A549 (cell line): ENCODE measurements around the gene TTC19. TPM values are rescaled to one million over a fixed set of nuclear protein-coding genes. Genes with fewer than 3 reads are reported as not detected.

Experiments used
- ATAC-seq, 2 experiments: fragments of 200-7000 bp in 1 of 2; fragments of >200 bp in 1 of 2; cut with Nextera tagmentation in 1 of 2; cut with Tn5 transposase in 1 of 2; 3 replicates each; pipeline versions ENCODE4 v1.8.0 to v1.9.1; 2018 to 2020; ENCODE audit warnings: mild to moderate bottlenecking in 1 of 2, moderate library complexity in 1 of 2
- CTCF ChIA-PET: fragments of 300-600 bp; sonication (Branson Sonifier 250); formaldehyde crosslinking; extraction: SDS; loops from one replicate; lab custom pipeline; 2021; ENCODE audit warnings: antibody characterized with exemption, inconsistent platforms; lab: Yijun Ruan, JAX
- POLR2A ChIA-PET: fragments of 350-600 bp; formaldehyde crosslinking; extraction: SDS; loops from one replicate; lab custom pipeline; 2021; ENCODE audit warnings: antibody characterized with exemption, inconsistent platforms; lab: Yijun Ruan, JAX
- DNase-seq, 2 experiments: peaks; one replicate each; pipeline versions ENCODE4 v3.0.0 to v3.0.0-alpha.2; 2011 to 2016; ENCODE audit warnings: low read depth in 1 of 2, low spot score in 1 of 2
- FAIRE-seq: peaks from 2 replicates; lab custom pipeline; 2011; peaks lifted over from hg19 to GRCh38; lab: Jason Lieb, UNC
- H3K27ac ChIP-seq, 2 experiments: fragments of >200 bp; sonication (Bioruptor Twin); formaldehyde crosslinking; 3 replicates each; pipeline ENCODE4 v1.5.1; 2016 to 2017
- H3K4me1 ChIP-seq: fragments of >200 bp; sonication (Bioruptor Twin); formaldehyde crosslinking; 3 replicates; pipeline ENCODE4 v1.6.1; 2016
- H3K4me2 ChIP-seq: fragments of >200 bp; sonication (Bioruptor Twin); formaldehyde crosslinking; 3 replicates; pipeline ENCODE4 v1.6.1; 2016
- H3K4me3 ChIP-seq: fragments of >200 bp; sonication (Bioruptor Twin); formaldehyde crosslinking; 3 replicates; pipeline ENCODE4 v1.5.1; 2016
- H3K9me3 ChIP-seq: fragments of >200 bp; sonication (Bioruptor Twin); formaldehyde crosslinking; 3 replicates; pipeline ENCODE4 v1.6.1; 2016
- ATOH8 ChIP-seq: fragments of 250-450 bp; sonication (Bioruptor Pico); IDR thresholded peaks from 2 replicates; pipeline ENCODE4 v1.5.0; 2020; ENCODE audit warnings: low read depth, mild to moderate bottlenecking, moderate library complexity
- BHLHE40 ChIP-seq: IDR thresholded peaks from 2 replicates; pipeline ENCODE4 v1.6.1; 2012; ENCODE audit warnings: low read depth, low read length, inconsistent platforms
- CEBPB ChIP-seq, 2 experiments: fragments of >200 bp in 1 of 2; sonication (Bioruptor Twin) in 1 of 2; formaldehyde crosslinking in 1 of 2; IDR thresholded peaks; 2 replicates each; pipeline ENCODE4 v1.6.1; 2012 to 2016
- CHD2 ChIP-seq: fragments of 150-350 bp; IDR thresholded peaks from 2 replicates; pipeline ENCODE4 v1.6.1; 2014; ENCODE audit warnings: low read length; ENCODE audit not compliant: partially characterized antibody
- EHMT2 ChIP-seq: fragments of 200-600 bp; sonication (generic); IDR thresholded peaks from 2 replicates; pipeline ENCODE4 v1.6.1; 2016; ENCODE audit warnings: antibody characterized with exemption, low read depth, mild to moderate bottlenecking, moderate library complexity
- ESRRA ChIP-seq: fragments of 150-350 bp; IDR thresholded peaks from 2 replicates; pipeline ENCODE4 v1.6.1; 2014; ENCODE audit warnings: mild to moderate bottlenecking, low read length, borderline replicate concordance
- FOSB ChIP-seq: fragments of 250-450 bp; sonication (Bioruptor Pico); IDR thresholded peaks from 2 replicates; pipeline ENCODE4 v1.5.0; 2020; ENCODE audit warnings: mild to moderate bottlenecking, moderate library complexity
- FOSL2 ChIP-seq, 2 experiments: fragments of 450-650 bp in 1 of 2; fragments of >200 bp in 1 of 2; sonication (Bioruptor Twin) in 1 of 2; formaldehyde crosslinking; IDR thresholded peaks; 2 replicates each; pipeline versions ENCODE4 v1.5.0 to v1.6.1; 2016 to 2020; ENCODE audit warnings: mild to moderate bottlenecking in 1 of 2, moderate library complexity in 1 of 2
- FOXS1 ChIP-seq: fragments of 250-450 bp; sonication (Bioruptor Pico); IDR thresholded peaks from 2 replicates; pipeline ENCODE4 v1.5.0; 2020; ENCODE audit warnings: mild to moderate bottlenecking, moderate library complexity
- HES2 ChIP-seq: fragments of >200 bp; sonication (Bioruptor Twin); formaldehyde crosslinking; IDR thresholded peaks from 2 replicates; pipeline ENCODE4 v1.6.1; 2016
- HEYL ChIP-seq: fragments of 250-450 bp; sonication (Bioruptor Pico); IDR thresholded peaks from 2 replicates; pipeline ENCODE4 v1.8.0; 2021; ENCODE audit warnings: mild to moderate bottlenecking, moderate library complexity
- HOXB13 ChIP-seq: fragments of 250-450 bp; sonication (Bioruptor Pico); IDR thresholded peaks from 2 replicates; pipeline ENCODE4 v1.5.0; 2020; ENCODE audit warnings: low read depth, mild to moderate bottlenecking, moderate library complexity
- HOXB5 ChIP-seq: fragments of 250-450 bp; sonication (Bioruptor Pico); IDR thresholded peaks from 2 replicates; pipeline ENCODE4 v1.5.0; 2020; ENCODE audit warnings: mild to moderate bottlenecking, moderate library complexity
- KDM1A ChIP-seq: fragments of 200-600 bp; sonication (generic); IDR thresholded peaks from 2 replicates; pipeline ENCODE4 v1.6.1; 2016; ENCODE audit warnings: low read depth, mild to moderate bottlenecking
- NFE2L2 ChIP-seq: fragments of 150-350 bp; conservative IDR thresholded peaks from 2 replicates; pipeline ENCODE4 v1.6.1; 2014; ENCODE audit warnings: low read length
- NPAS2 ChIP-seq: fragments of 250-450 bp; sonication (Bioruptor Pico); IDR thresholded peaks from 2 replicates; pipeline ENCODE4 v1.8.0; 2022; ENCODE audit warnings: mild to moderate bottlenecking, moderate library complexity, borderline replicate concordance
- NR3C1 ChIP-seq: fragments of >200 bp; sonication (Bioruptor Twin); formaldehyde crosslinking; IDR thresholded peaks from 3 replicates; pipeline ENCODE4 v1.6.1; 2017
- PBX3 ChIP-seq: IDR thresholded peaks from 2 replicates; pipeline ENCODE4 v1.6.1; 2012
- PHF8 ChIP-seq: fragments of 200-600 bp; sonication (generic); IDR thresholded peaks from 2 replicates; pipeline ENCODE4 v1.6.1; 2016; ENCODE audit warnings: low read depth, mild to moderate bottlenecking, antibody characterized with exemption, moderate library complexity, borderline replicate concordance
- POLR2A ChIP-seq: IDR thresholded peaks from 2 replicates; pipeline ENCODE4 v1.6.1; 2012; ENCODE audit warnings: mild to moderate bottlenecking, low read length
- RCOR1 ChIP-seq: fragments of 150-350 bp; IDR thresholded peaks from 2 replicates; pipeline ENCODE4 v1.6.1; 2014; ENCODE audit warnings: antibody characterized with exemption, low read length, low read depth
- RFX5 ChIP-seq: fragments of 450-650 bp; IDR thresholded peaks from 2 replicates; pipeline ENCODE4 v1.7.1; 2014; ENCODE audit warnings: antibody characterized with exemption, mild to moderate bottlenecking, moderate library complexity
- RNF2 ChIP-seq: fragments of 200-600 bp; sonication (generic); IDR thresholded peaks from 2 replicates; pipeline ENCODE4 v1.6.1; 2016; ENCODE audit warnings: low read depth, mild to moderate bottlenecking, antibody characterized with exemption, moderate library complexity, borderline replicate concordance
- SREBF2 ChIP-seq: fragments of 450-650 bp; IDR thresholded peaks from 2 replicates; pipeline ENCODE4 v1.6.1; 2014; ENCODE audit warnings: mild to moderate bottlenecking, moderate library complexity
- TP53 ChIP-seq: fragments of 250-450 bp; sonication (Bioruptor Pico); IDR thresholded peaks from 2 replicates; pipeline ENCODE4 v1.5.0; 2021; ENCODE audit warnings: mild to moderate bottlenecking, moderate library complexity
- ZC3H11A ChIP-seq: fragments of 450-650 bp; IDR thresholded peaks from 2 replicates; pipeline ENCODE4 v1.6.1; 2014; ENCODE audit warnings: antibody characterized with exemption, mild to moderate bottlenecking
- WGBS: methylation state at CpG from one replicate; pipeline ENCODE4 v1.1.6; 2017; ENCODE audit errors: missing lambda C conversion rate; 5-methylcytosine and 5-hydroxymethylcytosine counted together
- polyA plus RNA-seq, 4 experiments: library from polyadenylated mRNA; depleted of rRNA in 3 of 4; stranded (reverse); fragments of >200 nt; fragmentation: RNase III in 1 of 4; extraction: RNeasy Plus Mini Kit Qiagen cat#74134 plus additional on column Dnase treatment in 1 of 4; gene quantifications; 2 replicates in 3 of 4; 3 replicates in 1 of 4; pipeline ENCODE4 v1.2.3, GENCODE V29; 2011 to 2017

The TTC19 gene
- polyA plus RNA-seq, 2 of the 4 experiments (the other 2 are of a cell fraction): 16.6 to 30.3 TPM

- TF ChIP-seq HOXB13 (CRISPR knock-in tag) (no peak), ZC3H11A (no peak), POLR2A (no peak), ATOH8 (CRISPR knock-in tag) (no peak), FOSB (CRISPR knock-in tag) (no peak), ESRRA (no peak), RCOR1 (no peak), HES2 (no peak), KDM1A (no peak), NPAS2 (no peak), NFE2L2 (no peak), RFX5 (no peak), BHLHE40 (no peak), HEYL (CRISPR knock-in tag) (no peak), CEBPB (IDR thresholded peaks at IDR 0.05) (no peak), FOXS1 (CRISPR knock-in tag) (no peak), EHMT2 (no peak), HOXB5 (CRISPR knock-in tag) (no peak), PHF8 (no peak), CHD2 (no peak)
- ATAC-seq: peak; percentile 21 to 36; a peak in 3 of 6 replicates
- H3K4me3 ChIP-seq: no peak overlapping the region
- CTCF ChIA-PET: interaction anchor here (1.0 to 1.4 kb wide), 2 partner anchors 10 to 84 kb away, joined by 3 to 4 read pairs; no protein-coding TSS in a partner anchor
- H3K4me2 ChIP-seq: no peak overlapping the region
- H3K27ac ChIP-seq: no peak overlapping the region
- no peak for DNase-seq
- peak; percentile 70 for FAIRE-seq
- POLR2A ChIA-PET: interaction anchor here (0.5 kb wide), 1 partner anchor 178 kb away, joined by 3 read pairs; no protein-coding TSS in a partner anchor
- WGBS: 83% methylated on average over 14 of the region's 14 CpGs
- H3K9me3 ChIP-seq: peaks cover 3% of the 10 kb centered on the region; the same call in 1 of the 3 replicates
- H3K4me1 ChIP-seq: no peaks in the 10 kb centered on the region
Measured at GRCh38 chr17:16048811-16049449, 49.3 kb downstream of the TTC19 start.

GRCh38 chr17:16050844-16051243 lies 51.2 kb downstream of the TTC19 start:
- 94% methylated on average over 6 of the region's 6 CpGs for WGBS
- ChIA-PET CTCF (interaction anchor here (0.6 kb wide), 1 partner anchor 118 kb away, joined by 3 read pairs; no protein-coding TSS in a partner anchor), POLR2A (no interaction called here)
- H3K4me1 ChIP-seq: no peaks in the 10 kb centered on the region
- ATAC-seq (no peak), FAIRE-seq (no peak), DNase-seq (no peak)
- no peak overlapping the region for H3K4me2 ChIP-seq
- H3K9me3 ChIP-seq: peaks cover 3% of the 10 kb centered on the region; the same call in 1 of the 3 replicates
- no peak overlapping the region for H3K4me3 ChIP-seq
- H3K27ac ChIP-seq: no peak overlapping the region
- no peak for TF ChIP-seq PBX3
- no peak for TF ChIP-seq RNF2
- no peak for TF ChIP-seq RFX5
- no peak for TF ChIP-seq TP53 (CRISPR knock-in tag)
- TF ChIP-seq NR3C1: no peak
- TF ChIP-seq SREBF2: no peak
- TF ChIP-seq FOSL2 (IDR thresholded peaks at IDR 0.05): no peak
- TF ChIP-seq FOSL2 (CRISPR knock-in tag; IDR thresholded peaks at IDR 0.05): no peak
- no peak for TF ChIP-seq RCOR1
